Vagina (tissue), 2 donors: ENCODE results near the gene CDKL5. TPM values are rescaled to one million over a fixed set of nuclear protein-coding genes. Genes with fewer than 3 reads are reported as not detected.

Experiments
- DNase-seq, 2 donors: peaks; one replicate each; pipeline ENCODE4 v3.0.0-alpha.2; 2017; ENCODE audit errors: extremely low spot score in 2 of 2
- H3K27ac ChIP-seq: fragments of 200-600 bp; sonication (generic); one replicate; pipeline ENCODE4 v1.5.1; 2019
- H3K27me3 ChIP-seq: fragments of 200-600 bp; sonication (generic); one replicate; pipeline ENCODE4 v1.5.1; 2019
- H3K36me3 ChIP-seq, 2 donors: fragments of 200-600 bp; sonication (generic); one replicate each; pipeline ENCODE4 v1.5.1; 2017 to 2019
- H3K4me1 ChIP-seq: fragments of 200-600 bp; sonication (generic); one replicate; pipeline ENCODE4 v1.5.1; 2019
- H3K4me3 ChIP-seq, 2 donors: fragments of 200-600 bp; sonication (generic); 1 replicate in 1 of 2; 2 replicates in 1 of 2; pipeline ENCODE4 v1.5.1; 2016 to 2019
- H3K9me3 ChIP-seq: fragments of 200-600 bp; sonication (generic); one replicate; pipeline ENCODE4 v1.5.1; 2019
- POLR2A ChIP-seq, 2 donors: fragments of 450-650 bp; IDR thresholded peaks; one replicate each; pipeline ENCODE4 v1.6.1; 2017; ENCODE audit warnings: antibody characterized with exemption in 2 of 2, mild to moderate bottlenecking in 2 of 2, moderate library complexity in 2 of 2
- POLR2AphosphoS5 ChIP-seq, 2 donors: sonication (generic); formaldehyde crosslinking; IDR thresholded peaks; one replicate each; pipeline ENCODE4 v1.9.0; 2017; ENCODE audit warnings: antibody characterized with exemption in 2 of 2, mild to moderate bottlenecking in 2 of 2, low read depth in 1 of 2; ENCODE audit not compliant: insufficient read depth in 1 of 2
- intact Hi-C: fragments of 100-400 bp; cut with DNase I; formaldehyde crosslinking; loops from one replicate; pipeline ENCODE4 v1.15.1; 2023
- total RNA-seq: library from RNA; depleted of rRNA; stranded (reverse); fragments of >200 nt; gene quantifications from one replicate; pipeline ENCODE4 v1.2.3, GENCODE V29; 2016
- TF ChIP-seq, protein P1 (sequence below), 3 experiments: fragments of 450-650 bp in 2 of 3; fragments of 200-600 bp in 1 of 3; sonication (generic) in 1 of 3; IDR thresholded peaks; one replicate each; pipeline ENCODE4 v1.5.1; 2017 to 2019; ENCODE audit warnings: antibody characterized with exemption in 3 of 3, mild to moderate bottlenecking in 2 of 3, moderate library complexity in 2 of 3

The CDKL5 gene
- total RNA-seq, 1 donor from 2014 or later = 9.1 TPM

DNA sequence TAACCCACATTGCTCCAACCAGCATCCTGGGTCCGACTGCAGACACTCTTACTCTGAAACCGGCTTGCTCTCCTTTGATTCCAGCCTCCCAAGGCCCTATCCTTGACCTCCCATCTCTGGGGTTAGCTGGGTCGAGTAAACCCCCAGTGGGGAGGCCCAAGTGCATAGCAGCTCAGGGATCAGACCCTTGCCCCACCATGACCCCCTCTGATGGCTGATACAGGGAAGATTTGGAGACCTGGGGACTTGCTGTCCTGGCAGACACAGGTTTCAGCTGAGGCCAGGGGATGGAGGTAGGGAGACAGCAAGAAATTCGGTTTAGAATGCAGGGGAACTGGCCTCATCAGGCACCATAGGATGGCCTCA, 23.6 kb upstream of the CDKL5 start:
- no peak for DNase-seq
- H3K4me3 ChIP-seq = no peak overlapping the region
- no peak overlapping the region for H3K27ac ChIP-seq
- no peaks in the 10 kb centered on the region for H3K27me3 ChIP-seq
- TF ChIP-seq POLR2AphosphoS5 (IDR thresholded peaks at IDR 0.05; ENCODE audit: insufficient read depth in 1 of 2, low read depth in 1 of 2) (no peak), POLR2A (IDR thresholded peaks at IDR 0.05) (no peak)
- TF ChIP-seq, protein P1, sequence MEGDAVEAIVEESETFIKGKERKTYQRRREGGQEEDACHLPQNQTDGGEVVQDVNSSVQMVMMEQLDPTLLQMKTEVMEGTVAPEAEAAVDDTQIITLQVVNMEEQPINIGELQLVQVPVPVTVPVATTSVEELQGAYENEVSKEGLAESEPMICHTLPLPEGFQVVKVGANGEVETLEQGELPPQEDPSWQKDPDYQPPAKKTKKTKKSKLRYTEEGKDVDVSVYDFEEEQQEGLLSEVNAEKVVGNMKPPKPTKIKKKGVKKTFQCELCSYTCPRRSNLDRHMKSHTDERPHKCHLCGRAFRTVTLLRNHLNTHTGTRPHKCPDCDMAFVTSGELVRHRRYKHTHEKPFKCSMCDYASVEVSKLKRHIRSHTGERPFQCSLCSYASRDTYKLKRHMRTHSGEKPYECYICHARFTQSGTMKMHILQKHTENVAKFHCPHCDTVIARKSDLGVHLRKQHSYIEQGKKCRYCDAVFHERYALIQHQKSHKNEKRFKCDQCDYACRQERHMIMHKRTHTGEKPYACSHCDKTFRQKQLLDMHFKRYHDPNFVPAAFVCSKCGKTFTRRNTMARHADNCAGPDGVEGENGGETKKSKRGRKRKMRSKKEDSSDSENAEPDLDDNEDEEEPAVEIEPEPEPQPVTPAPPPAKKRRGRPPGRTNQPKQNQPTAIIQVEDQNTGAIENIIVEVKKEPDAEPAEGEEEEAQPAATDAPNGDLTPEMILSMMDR (IDR thresholded peaks at IDR 0.05) = no peak
- H3K36me3 ChIP-seq = no peaks in the 10 kb centered on the region
- H3K4me1 ChIP-seq = no peaks in the 10 kb centered on the region
- no peaks in the 10 kb centered on the region for H3K9me3 ChIP-seq
- intact Hi-C loops = no loop called here

DNA sequence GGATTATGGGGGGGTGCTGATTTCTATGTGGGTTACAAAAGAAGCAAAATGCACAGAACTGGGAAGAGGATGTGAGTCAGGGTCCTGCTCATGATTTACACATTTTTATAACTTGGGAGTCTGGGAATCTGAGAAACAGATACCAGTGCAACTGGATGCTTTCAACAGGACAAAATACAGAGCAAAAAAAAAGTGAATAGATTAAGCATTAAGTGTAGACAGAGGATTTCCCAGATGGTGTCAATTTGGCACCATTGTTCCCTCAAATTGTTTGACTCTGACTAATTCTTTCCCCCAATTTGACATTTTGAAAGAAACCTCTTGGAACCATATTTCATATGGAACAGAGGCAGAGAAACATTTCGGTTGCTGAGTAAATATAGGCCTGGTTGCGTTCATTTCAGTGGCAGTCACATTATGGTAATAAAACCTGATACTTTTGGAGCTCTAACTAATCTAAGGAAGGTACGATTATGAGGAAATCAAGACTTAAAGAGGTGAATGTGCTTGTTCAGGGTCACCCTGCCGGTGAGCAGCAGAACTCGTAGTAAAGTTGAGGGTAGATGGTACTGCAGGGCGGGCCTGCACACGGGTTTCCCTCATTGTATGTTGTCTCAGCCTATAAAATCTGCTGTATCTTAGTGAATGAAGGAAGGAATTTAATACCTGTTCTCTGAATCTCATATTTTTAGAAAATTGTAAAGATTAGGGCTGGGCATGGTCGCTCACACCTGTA, 18.7 kb upstream of the CDKL5 start:
- DNase-seq = no peak
- H3K27ac ChIP-seq = no peak overlapping the region
- no peak for TF ChIP-seq POLR2AphosphoS5 (IDR thresholded peaks at IDR 0.05; ENCODE audit: insufficient read depth in 1 of 2, low read depth in 1 of 2)
- no peak for TF ChIP-seq POLR2A (IDR thresholded peaks at IDR 0.05)
- TF ChIP-seq, protein P1 (IDR thresholded peaks at IDR 0.05) = no peak
- no peaks in the 10 kb centered on the region for H3K27me3 ChIP-seq
- H3K36me3 ChIP-seq = no peaks in the 10 kb centered on the region
- H3K4me3 ChIP-seq = no peak overlapping the region
- H3K4me1 ChIP-seq = no peaks in the 10 kb centered on the region
- H3K9me3 ChIP-seq = no peaks in the 10 kb centered on the region
- intact Hi-C loops = no loop called here

DNA sequence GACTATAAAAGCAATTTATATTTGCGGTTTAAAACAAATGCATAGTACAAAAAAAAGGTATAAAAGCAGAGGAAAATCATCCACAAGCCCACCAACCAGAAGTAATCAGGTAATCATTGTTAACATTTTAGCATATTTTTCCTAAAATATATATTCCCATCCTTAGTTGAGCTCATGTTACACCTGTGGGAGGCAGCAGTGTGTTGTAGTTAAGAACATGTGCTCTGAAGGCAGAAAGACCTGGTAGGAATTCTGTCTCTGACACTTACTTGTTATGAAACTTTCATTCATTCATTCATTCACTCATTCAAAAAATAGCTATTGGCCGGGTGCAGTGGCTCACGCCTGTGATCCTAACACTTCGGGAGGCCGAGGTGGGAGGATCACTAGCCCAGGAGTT, 15.4 kb upstream of the CDKL5 start:
- intact Hi-C loops = no loop called here
- no peaks in the 10 kb centered on the region for H3K4me1 ChIP-seq
- no peak overlapping the region for H3K4me3 ChIP-seq
- TF ChIP-seq, protein P1 (IDR thresholded peaks at IDR 0.05) = no peak
- TF ChIP-seq POLR2AphosphoS5 (IDR thresholded peaks at IDR 0.05; ENCODE audit: insufficient read depth in 1 of 2, low read depth in 1 of 2) = no peak
- no peak for TF ChIP-seq POLR2A (IDR thresholded peaks at IDR 0.05)
- no peak for DNase-seq
- H3K36me3 ChIP-seq = no peaks in the 10 kb centered on the region
- no peaks in the 10 kb centered on the region for H3K9me3 ChIP-seq
- H3K27me3 ChIP-seq = no peaks in the 10 kb centered on the region
- no peak overlapping the region for H3K27ac ChIP-seq

DNA sequence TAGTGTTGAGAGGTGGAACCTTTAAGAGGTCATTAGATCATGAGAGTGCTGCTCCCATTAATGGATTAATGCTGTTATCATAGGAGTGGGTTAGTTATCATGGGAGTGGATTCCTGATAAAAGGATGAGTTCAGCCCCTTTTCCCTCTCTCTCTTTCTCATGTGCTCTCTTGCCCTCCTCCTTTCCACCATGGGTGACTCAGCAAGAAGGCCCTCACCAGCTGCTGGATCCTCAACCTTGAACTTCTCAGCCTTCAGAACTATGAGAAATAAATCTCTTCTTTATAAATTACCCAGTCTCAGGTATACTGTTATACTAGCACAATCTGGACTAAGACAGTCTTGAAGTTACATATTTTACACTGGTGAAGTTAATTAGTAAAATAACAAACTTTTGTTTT, 10.0 kb upstream of the CDKL5 start:
- no peak for TF ChIP-seq POLR2A (IDR thresholded peaks at IDR 0.05)
- TF ChIP-seq POLR2AphosphoS5 (IDR thresholded peaks at IDR 0.05; ENCODE audit: insufficient read depth in 1 of 2, low read depth in 1 of 2) = no peak
- TF ChIP-seq, protein P1 (IDR thresholded peaks at IDR 0.05) = no peak
- Histone ChIP-seq H3K27ac (no peak overlapping the region), H3K9me3 (no peaks in the 10 kb centered on the region), H3K27me3 (no peaks in the 10 kb centered on the region), H3K36me3 (no peaks in the 10 kb centered on the region), H3K4me1 (no peaks in the 10 kb centered on the region), H3K4me3 (no peak overlapping the region)
- no peak for DNase-seq
- intact Hi-C loops = no loop called here

DNA sequence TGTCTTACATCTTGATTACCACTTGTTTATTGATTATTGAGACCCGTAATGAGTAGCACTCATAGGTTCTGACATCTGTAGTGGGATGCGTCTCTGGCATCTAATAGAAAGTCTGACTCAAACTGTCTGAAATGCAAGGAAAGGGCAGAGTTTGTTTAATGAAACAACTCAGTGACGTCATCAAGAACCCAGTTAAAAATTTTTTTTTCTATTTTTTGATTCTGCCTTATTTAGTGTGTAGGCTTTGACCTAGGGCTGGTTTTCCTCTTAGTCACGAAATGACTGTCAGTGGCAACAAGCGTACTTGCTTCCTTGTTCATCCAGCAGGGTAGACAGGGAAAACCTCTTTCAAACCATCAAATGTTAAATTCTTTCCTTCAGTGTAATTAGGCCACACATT, 3.1 kb upstream of the CDKL5 start:
- Histone ChIP-seq H3K4me1 (no peaks in the 10 kb centered on the region), H3K9me3 (no peaks in the 10 kb centered on the region), H3K27ac (no peak overlapping the region), H3K36me3 (no peaks in the 10 kb centered on the region), H3K27me3 (no peaks in the 10 kb centered on the region), H3K4me3 (no peak overlapping the region)
- DNase-seq = no peak
- TF ChIP-seq, protein P1 (IDR thresholded peaks at IDR 0.05) = no peak
- TF ChIP-seq POLR2A (IDR thresholded peaks at IDR 0.05) (no peak), POLR2AphosphoS5 (IDR thresholded peaks at IDR 0.05; ENCODE audit: insufficient read depth in 1 of 2, low read depth in 1 of 2) (no peak)
- intact Hi-C loops = no loop called here
